Measurements from ENCODE around the gene P2RX4.

- no peak for TF ChIP-seq RBM39 (IDR thresholded peaks at IDR 0.05; ENCODE audit: low read depth, low read length, poor library complexity, severe bottlenecking)
- no peak for TF ChIP-seq ZKSCAN5 (CRISPR knock-in tag; IDR thresholded peaks at IDR 0.05)
- no peak for TF ChIP-seq MAX (IDR thresholded peaks at IDR 0.05)
- TF ChIP-seq, protein P1, sequence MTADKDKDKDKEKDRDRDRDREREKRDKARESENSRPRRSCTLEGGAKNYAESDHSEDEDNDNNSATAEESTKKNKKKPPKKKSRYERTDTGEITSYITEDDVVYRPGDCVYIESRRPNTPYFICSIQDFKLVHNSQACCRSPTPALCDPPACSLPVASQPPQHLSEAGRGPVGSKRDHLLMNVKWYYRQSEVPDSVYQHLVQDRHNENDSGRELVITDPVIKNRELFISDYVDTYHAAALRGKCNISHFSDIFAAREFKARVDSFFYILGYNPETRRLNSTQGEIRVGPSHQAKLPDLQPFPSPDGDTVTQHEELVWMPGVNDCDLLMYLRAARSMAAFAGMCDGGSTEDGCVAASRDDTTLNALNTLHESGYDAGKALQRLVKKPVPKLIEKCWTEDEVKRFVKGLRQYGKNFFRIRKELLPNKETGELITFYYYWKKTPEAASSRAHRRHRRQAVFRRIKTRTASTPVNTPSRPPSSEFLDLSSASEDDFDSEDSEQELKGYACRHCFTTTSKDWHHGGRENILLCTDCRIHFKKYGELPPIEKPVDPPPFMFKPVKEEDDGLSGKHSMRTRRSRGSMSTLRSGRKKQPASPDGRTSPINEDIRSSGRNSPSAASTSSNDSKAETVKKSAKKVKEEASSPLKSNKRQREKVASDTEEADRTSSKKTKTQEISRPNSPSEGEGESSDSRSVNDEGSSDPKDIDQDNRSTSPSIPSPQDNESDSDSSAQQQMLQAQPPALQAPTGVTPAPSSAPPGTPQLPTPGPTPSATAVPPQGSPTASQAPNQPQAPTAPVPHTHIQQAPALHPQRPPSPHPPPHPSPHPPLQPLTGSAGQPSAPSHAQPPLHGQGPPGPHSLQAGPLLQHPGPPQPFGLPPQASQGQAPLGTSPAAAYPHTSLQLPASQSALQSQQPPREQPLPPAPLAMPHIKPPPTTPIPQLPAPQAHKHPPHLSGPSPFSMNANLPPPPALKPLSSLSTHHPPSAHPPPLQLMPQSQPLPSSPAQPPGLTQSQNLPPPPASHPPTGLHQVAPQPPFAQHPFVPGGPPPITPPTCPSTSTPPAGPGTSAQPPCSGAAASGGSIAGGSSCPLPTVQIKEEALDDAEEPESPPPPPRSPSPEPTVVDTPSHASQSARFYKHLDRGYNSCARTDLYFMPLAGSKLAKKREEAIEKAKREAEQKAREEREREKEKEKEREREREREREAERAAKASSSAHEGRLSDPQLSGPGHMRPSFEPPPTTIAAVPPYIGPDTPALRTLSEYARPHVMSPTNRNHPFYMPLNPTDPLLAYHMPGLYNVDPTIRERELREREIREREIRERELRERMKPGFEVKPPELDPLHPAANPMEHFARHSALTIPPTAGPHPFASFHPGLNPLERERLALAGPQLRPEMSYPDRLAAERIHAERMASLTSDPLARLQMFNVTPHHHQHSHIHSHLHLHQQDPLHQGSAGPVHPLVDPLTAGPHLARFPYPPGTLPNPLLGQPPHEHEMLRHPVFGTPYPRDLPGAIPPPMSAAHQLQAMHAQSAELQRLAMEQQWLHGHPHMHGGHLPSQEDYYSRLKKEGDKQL (CRISPR knock-in tag; IDR thresholded peaks at IDR 0.05; ENCODE audit: low read depth) = no peak
- no peak for TF ChIP-seq RAD21 (CRISPR knock-in tag; IDR thresholded peaks at IDR 0.05)
- TF ChIP-seq EZH2 (conservative IDR thresholded peaks at IDR 0.05; ENCODE audit: low read depth, low read length) = no peak
- TF ChIP-seq SP2 (CRISPR knock-in tag; IDR thresholded peaks at IDR 0.05) = no peak
- no peak for TF ChIP-seq CTCF (CRISPR knock-in tag; IDR thresholded peaks at IDR 0.05)
- no peak for TF ChIP-seq RFX5 (IDR thresholded peaks at IDR 0.05; ENCODE audit: low read depth, low read length)
- TF ChIP-seq ZFP36 (IDR thresholded peaks at IDR 0.05; ENCODE audit: borderline replicate concordance, low read depth, low read length, partially characterized antibody) = no peak
- TF ChIP-seq NR3C1 (CRISPR knock-in tag; IDR thresholded peaks at IDR 0.05) = no peak
- no peak for TF ChIP-seq NFYC (CRISPR knock-in tag; IDR thresholded peaks at IDR 0.05)
- no peak for TF ChIP-seq POLR2AphosphoS5 (IDR thresholded peaks at IDR 0.05; ENCODE audit: low read depth, low read length)
- no peak for TF ChIP-seq GTF2F1 (IDR thresholded peaks at IDR 0.05; ENCODE audit: low read length)
These were observed 30.7 kb downstream of the P2RX4 start for GRCh38 chr12:121240484-121241101.
